GM21528 (cell line): ENCODE data around the gene FSTL1.

Experiments
- ATAC-seq: cut with Tn5 transposase; IDR thresholded peaks from one replicate; pipeline ENCODE4 v1.9.1; 2021; ENCODE audit warnings: mild to moderate bottlenecking, moderate library complexity; ENCODE audit not compliant: unreplicated experiment, low FRiP score

The FSTL1 gene

DNA sequence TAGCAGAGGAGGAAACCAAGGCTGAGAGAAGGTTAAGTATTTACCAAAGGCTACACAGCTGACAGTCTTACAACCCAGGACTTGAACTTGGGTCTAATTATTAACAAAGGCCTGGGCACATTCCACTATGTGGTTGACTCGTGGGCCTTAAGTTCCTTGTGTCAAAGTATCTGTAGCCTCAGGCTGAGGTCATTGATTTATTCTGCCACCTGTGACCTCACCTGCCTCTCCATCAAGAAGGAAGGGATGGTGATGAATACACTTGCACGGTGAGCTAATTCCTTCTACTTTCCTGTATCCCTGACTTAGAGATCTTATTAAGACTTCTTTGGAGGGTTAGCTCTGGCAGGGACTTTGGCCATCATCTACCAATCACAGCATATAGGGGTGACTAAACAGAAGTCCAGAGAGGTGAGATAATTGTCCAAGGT, 81.7 kb downstream of the FSTL1 start:
- peak; percentile 96 for ATAC-seq

GRCh38 chr3:120368172-120368571, 82.6 kb downstream of the FSTL1 start:
- no peak for ATAC-seq

DNA sequence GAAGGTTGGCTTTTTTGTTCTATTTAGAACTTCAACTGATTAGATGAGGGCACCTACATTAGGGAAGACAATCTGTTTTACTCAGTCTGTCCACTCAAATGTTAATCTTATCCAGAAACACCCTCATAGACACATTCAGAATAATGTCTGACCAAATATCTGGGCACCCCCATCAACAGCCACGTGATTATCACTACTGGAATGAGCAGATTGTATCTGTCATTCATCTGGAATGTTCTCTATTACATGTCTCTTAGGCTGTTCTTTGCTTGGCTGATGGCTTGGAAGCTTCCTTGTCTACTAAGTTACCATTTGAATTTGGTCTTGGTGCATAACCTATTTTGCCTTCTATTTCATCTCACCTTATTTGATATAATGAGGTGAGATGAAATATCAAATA, 86.0 kb downstream of the FSTL1 start:
- ATAC-seq, result no peak

DNA sequence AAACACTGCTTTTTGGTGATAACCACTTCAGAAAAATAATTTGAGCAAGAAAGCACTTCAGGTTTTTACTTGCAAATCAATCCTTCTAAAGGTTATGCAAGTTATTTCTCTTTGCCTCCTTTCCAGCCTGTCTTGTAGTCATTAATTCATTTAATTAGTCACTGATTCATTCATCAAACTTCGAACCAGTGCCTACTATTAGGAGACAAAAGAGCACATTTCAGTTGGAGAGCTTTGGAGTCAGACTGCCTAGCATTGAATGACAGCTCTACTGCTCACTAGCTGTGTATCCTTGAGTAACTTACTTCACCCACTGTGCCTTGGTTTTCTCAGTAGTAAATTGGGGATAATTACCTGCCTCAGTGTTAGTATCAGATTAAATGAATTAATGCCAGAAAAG, 86.7 kb downstream of the FSTL1 start:
- no peak for ATAC-seq

DNA sequence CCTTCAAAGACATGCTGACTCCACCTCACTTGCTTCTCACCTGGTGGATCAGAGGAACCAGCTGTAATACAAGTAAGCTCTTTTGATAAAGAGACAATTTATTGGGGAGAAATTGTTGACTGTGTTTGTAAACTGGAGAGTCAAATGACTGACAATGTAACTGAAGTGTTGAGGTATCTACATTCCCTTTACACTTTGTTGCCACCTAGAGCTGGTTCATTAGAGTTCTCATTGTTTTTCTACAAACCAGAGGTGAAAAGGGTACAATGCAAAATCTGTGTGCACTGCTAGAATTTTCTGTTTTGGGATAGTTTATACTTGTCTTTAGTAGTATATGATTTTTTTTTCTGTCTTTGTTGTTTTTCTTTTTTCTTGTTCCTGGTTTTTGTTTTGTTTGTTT, 93.0 kb downstream of the FSTL1 start:
- no peak for ATAC-seq

DNA sequence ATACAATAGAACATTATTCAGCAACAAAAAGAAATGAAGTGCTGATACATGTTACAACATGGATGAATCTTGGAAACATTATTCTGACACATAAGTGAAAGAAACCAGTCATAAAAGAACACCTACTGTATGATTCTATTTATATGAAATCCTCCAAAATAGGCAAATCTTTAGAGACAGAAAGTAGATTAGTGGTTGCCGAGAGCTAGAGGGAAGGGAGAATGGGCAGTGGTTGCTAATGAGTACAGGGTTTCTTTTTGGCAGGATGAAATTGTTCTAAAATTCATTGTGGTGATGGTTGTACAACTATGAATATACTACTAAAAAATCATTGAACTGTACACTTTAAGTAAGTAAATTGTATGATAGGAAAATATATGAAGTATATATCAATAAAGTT, 95.3 kb downstream of the FSTL1 start:
- no peak for ATAC-seq

GRCh38 chr3:120353463-120353862, 97.3 kb downstream of the FSTL1 start:
- no peak for ATAC-seq

DNA sequence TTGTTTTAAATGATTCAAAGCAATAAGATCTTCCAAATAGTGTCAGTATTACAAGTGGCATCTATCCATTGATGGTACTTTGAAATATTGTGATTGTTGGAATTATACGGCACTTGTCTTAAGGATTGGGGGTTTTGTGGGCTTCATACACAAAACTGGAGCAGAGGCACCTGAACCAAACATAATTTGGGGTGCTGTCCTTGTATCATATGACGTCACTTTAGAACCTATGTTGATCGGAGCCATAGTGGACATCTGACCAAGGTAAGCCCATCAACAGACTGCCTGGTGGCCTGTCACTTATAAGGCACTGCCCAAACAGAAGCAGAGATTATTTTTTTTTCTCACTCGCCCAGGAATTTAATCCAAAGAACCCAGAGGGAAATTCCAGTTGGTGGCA, 98.8 kb downstream of the FSTL1 start:
- no peak for ATAC-seq

DNA sequence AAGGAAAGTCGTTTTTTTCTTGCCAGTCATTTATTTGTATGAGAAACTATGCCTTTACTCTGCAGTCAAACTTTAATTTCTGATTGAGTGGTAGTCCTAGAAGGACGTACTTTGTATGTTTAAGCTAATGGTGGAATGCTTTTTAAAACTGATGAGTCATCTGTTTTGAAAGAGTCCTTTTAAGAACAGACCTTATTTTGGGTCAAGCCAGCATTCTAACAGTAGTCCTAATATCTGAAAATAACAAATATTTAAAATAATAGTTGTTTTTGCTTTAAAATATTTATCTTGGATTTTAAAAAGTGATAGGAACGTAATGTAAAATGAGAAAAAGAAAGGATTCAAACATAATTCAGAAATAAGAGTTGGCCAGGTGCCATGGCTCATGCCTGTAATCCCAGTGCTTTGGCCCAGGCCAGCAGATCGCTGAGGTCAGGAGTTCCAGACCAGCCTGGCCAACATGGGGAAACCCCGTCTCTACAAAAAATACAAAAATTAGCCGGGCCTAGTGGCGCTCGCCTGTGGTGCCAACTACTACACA, 100.3 kb downstream of the FSTL1 start:
- ATAC-seq, result no peak

DNA sequence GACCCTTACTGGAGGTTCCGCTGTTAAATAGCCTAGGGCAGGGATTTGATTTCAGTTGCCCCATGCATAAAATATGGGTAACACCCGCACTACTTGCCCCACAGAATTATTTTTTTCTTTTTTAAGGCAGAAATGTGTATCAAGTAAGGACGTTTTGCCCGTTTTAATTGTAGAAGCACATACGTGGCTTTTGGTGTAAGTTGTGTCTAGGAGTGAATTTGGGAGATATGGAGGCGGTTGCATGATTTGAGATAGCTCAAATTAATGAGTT, 101.0 kb downstream of the FSTL1 start:
- no peak for ATAC-seq

GRCh38 chr3:120348991-120349854, 101.6 kb downstream of the FSTL1 start, which contains the start of gene LRRC58:
Gene LRRC58, minus strand, starts transcription at chr3:120349354. Its CDS starts 111 bp downstream, at chr3:120349243.
- peak; percentile 90 for ATAC-seq

- peak; percentile 60 for ATAC-seq
Observed at GRCh38 chr3:120348065-120348990, 102.5 kb downstream of the FSTL1 start.

- ATAC-seq, result no peak
Observed at GRCh38 chr3:120344349-120344748, 106.4 kb downstream of the FSTL1 start.
